Fibroblast of lung (primary cell): ENCODE data around the gene RBM7. TPM values are rescaled to one million over a fixed set of nuclear protein-coding genes. Genes with fewer than 3 reads are reported as not detected.

Source experiments
- DNase-seq, 2 donors: peaks; one replicate each; pipeline versions ENCODE4 v3.0.0 to v3.0.0-alpha.2; 2010; ENCODE audit warnings: low read depth in 2 of 2
- H2AFZ ChIP-seq: 2 replicates; pipeline ENCODE4 v1.5.1; 2012; ENCODE audit warnings: low read length, control low read depth, inconsistent platforms
- H3K27ac ChIP-seq: 2 replicates; pipeline ENCODE4 v1.5.1; 2011; ENCODE audit warnings: low read length, control low read depth; ENCODE audit not compliant: insufficient read depth
- H3K27me3 ChIP-seq: 2 replicates; pipeline ENCODE4 v1.5.1; 2011; ENCODE audit warnings: mild to moderate bottlenecking, low read length; ENCODE audit not compliant: control insufficient read depth, insufficient read depth
- H3K36me3 ChIP-seq: 2 replicates; pipeline ENCODE4 v1.5.1; 2011; ENCODE audit warnings: low read length; ENCODE audit not compliant: control insufficient read depth, insufficient read depth
- H3K4me1 ChIP-seq: 2 replicates; pipeline ENCODE4 v1.5.1; 2011; ENCODE audit warnings: low read length; ENCODE audit not compliant: control insufficient read depth, insufficient read depth; ENCODE audit errors: extremely low read depth
- H3K4me2 ChIP-seq: 2 replicates; pipeline ENCODE4 v1.5.1; 2011; ENCODE audit warnings: low read length, control low read depth; ENCODE audit not compliant: insufficient read depth; ENCODE audit errors: extremely low read depth
- H3K4me3 ChIP-seq, 4 experiments: fragments of 200-600 bp in 1 of 4; sonication (generic) in 1 of 4; replicated peaks in 1 of 4; 2 replicates each; pipeline ENCODE4 v1.5.1; 2011 to 2016; ENCODE audit warnings: low read length in 4 of 4, low read depth in 3 of 4, mild to moderate bottlenecking in 3 of 4, control low read depth in 2 of 4, inconsistent platforms in 1 of 4, mixed read lengths in 1 of 4; ENCODE audit not compliant: insufficient read depth in 1 of 4; ENCODE audit errors: control extremely low read depth in 1 of 4
- H3K79me2 ChIP-seq: 2 replicates; pipeline ENCODE4 v1.5.1; 2012; ENCODE audit warnings: mild to moderate bottlenecking, low read length, inconsistent platforms; ENCODE audit not compliant: control insufficient read depth, insufficient read depth
- H3K9ac ChIP-seq: 2 replicates; pipeline ENCODE4 v1.5.1; 2011; ENCODE audit warnings: mild to moderate bottlenecking, low read length, control low read depth; ENCODE audit not compliant: insufficient read depth
- H3K9me3 ChIP-seq: 2 replicates; pipeline ENCODE4 v1.5.1; 2012; ENCODE audit warnings: low read depth, low read length; ENCODE audit not compliant: control insufficient read depth, insufficient read depth
- H4K20me1 ChIP-seq: 2 replicates; pipeline ENCODE4 v1.5.1; 2011; ENCODE audit warnings: low read length; ENCODE audit not compliant: control insufficient read depth, insufficient read depth; ENCODE audit errors: extremely low read depth
- CTCF ChIP-seq, 2 donors: IDR thresholded peaks in 1 of 2; conservative IDR thresholded peaks in 1 of 2; 1 replicate in 1 of 2; 2 replicates in 1 of 2; pipeline ENCODE4 v1.5.1; 2011 to 2012; ENCODE audit warnings: low read length in 2 of 2, control low read depth in 1 of 2, inconsistent platforms in 1 of 2, low read depth in 1 of 2, mild to moderate bottlenecking in 1 of 2
- EZH2 ChIP-seq: IDR thresholded peaks from 2 replicates; pipeline ENCODE4 v1.5.1; 2012; ENCODE audit warnings: low read length, control low read depth, mild to moderate bottlenecking; ENCODE audit errors: missing control alignments
- polyA plus RNA-seq, 2 donors: library from polyadenylated mRNA; depleted of rRNA in 1 of 2; stranded (reverse) in 1 of 2; unstranded in 1 of 2; fragments of >200 nt; gene quantifications; 2 replicates each; pipeline ENCODE4 v1.2.1, GENCODE V29; 2011 to 2012; ENCODE audit warnings: missing spikeins in 1 of 2
- total RNA-seq: library from RNA; depleted of rRNA; stranded (reverse); fragments of >200 nt; gene quantifications from 2 replicates; pipeline ENCODE4 v1.2.1, GENCODE V29; 2014

Gene RBM7
- total and polyA plus RNA-seq, 2 donors (not counting 1 experiment from before 2014, with no cell fraction given), result 46.5 to 81.1 TPM

DNA sequence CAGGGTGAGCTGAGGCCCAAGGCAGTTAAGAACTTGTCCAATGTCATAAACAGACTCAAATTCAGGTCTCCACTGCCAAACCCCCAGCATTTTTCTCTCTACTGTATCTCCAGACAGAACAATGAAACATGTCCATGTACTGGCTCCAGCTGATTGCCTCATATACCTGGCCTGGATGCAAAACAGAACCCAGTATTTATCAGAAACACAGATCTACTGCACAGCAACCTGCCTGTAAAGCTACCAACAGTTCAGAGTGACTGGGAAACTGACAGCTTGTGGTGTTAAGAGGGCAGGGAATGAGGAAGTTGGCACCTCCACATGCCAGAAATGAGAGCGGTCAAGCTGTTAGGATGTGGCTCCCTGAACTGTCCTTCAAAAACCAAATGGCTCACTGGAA is 41.8 kb upstream of the RBM7 start:
- Histone ChIP-seq H3K27me3 (no peaks in the 10 kb centered on the region), H3K36me3 (no peaks in the 10 kb centered on the region), H3K4me1 (peaks cover 13% of the 10 kb centered on the region), H3K4me3 (no peak overlapping the region), H3K4me2 (no peak overlapping the region), H3K9ac (no peak overlapping the region), H2AFZ (peak overlapping the region; percentile 88), H3K9me3 (no peaks in the 10 kb centered on the region), H3K27ac (peak overlapping the region; percentile 71), H4K20me1 (no peaks in the 10 kb centered on the region), H3K79me2 (no peaks in the 10 kb centered on the region)
- peak in 1 of 2 donors; percentile 32 for DNase-seq
- TF ChIP-seq EZH2 (no peak), CTCF (conservative IDR thresholded peaks at IDR 0.05 in 1 of 2, IDR thresholded peaks at IDR 0.05 in 1 of 2; ENCODE audit: low read depth in 1 of 2, low read length in 2 of 2) (no peak)

DNA sequence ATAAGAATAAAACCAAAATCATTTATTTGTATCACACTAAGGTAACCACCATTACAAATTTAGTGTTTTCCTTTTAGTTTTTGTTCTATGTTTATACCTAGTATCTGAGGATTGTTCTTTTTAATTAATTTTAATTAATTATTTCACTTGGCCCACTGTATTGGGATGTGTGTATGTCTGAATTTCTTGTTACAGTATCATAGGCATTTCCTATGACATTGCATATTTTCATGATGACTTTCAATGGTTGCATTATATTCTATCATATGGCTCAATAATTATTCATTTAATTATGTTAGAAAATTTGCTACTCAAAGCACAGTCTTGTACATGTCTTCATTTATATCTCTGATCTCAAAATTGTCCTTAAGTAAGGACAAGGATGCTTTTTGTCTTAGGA is 41.1 kb upstream of the RBM7 start:
- H3K4me3 ChIP-seq, result no peak overlapping the region
- H2AFZ ChIP-seq, result peak overlapping the region; percentile 47
- peak overlapping the region; percentile 32 for H3K4me2 ChIP-seq
- no peak for TF ChIP-seq CTCF (conservative IDR thresholded peaks at IDR 0.05 in 1 of 2, IDR thresholded peaks at IDR 0.05 in 1 of 2; ENCODE audit: low read depth in 1 of 2, low read length in 2 of 2)
- TF ChIP-seq EZH2, result no peak
- H3K9ac ChIP-seq, result no peak overlapping the region
- H3K4me1 ChIP-seq, result peaks cover 8% of the 10 kb centered on the region
- H3K79me2 ChIP-seq, result no peaks in the 10 kb centered on the region
- H3K27me3 ChIP-seq, result no peaks in the 10 kb centered on the region
- no peaks in the 10 kb centered on the region for H4K20me1 ChIP-seq
- H3K9me3 ChIP-seq, result no peaks in the 10 kb centered on the region
- H3K36me3 ChIP-seq, result no peaks in the 10 kb centered on the region
- H3K27ac ChIP-seq, result peak overlapping the region; percentile 71
- DNase-seq, result peak; percentile 25 to 50

GRCh38 chr11:114362326-114362725 is 38.1 kb upstream of the RBM7 start:
- no peaks in the 10 kb centered on the region for H4K20me1 ChIP-seq
- H3K27ac ChIP-seq, result no peak overlapping the region

More at GRCh38 chr11:114362326-114362725, 38.1 kb upstream of the RBM7 start:
- no peak for DNase-seq
- no peak overlapping the region for H3K4me2 ChIP-seq
- H3K9me3 ChIP-seq, result no peaks in the 10 kb centered on the region
- H3K36me3 ChIP-seq, result no peaks in the 10 kb centered on the region
- H3K9ac ChIP-seq, result no peak overlapping the region
- H3K4me1 ChIP-seq, result peaks cover 22% of the 10 kb centered on the region
- H2AFZ ChIP-seq, result no peak overlapping the region
- H3K79me2 ChIP-seq, result no peaks in the 10 kb centered on the region
- no peak overlapping the region for H3K4me3 ChIP-seq
- H3K27me3 ChIP-seq, result no peaks in the 10 kb centered on the region
- TF ChIP-seq EZH2 (no peak), CTCF (conservative IDR thresholded peaks at IDR 0.05 in 1 of 2, IDR thresholded peaks at IDR 0.05 in 1 of 2; ENCODE audit: low read depth in 1 of 2, low read length in 2 of 2) (no peak)
